H1 (cell line): Measurements from ENCODE around the gene MPRIP. TPM values are rescaled to one million over a fixed set of nuclear protein-coding genes. Genes with fewer than 3 reads are reported as not detected.

Experiments used
- CTCF ChIA-PET: fragments of 300-600 bp; sonication (Branson Sonifier 250); formaldehyde crosslinking; loops from one replicate; lab custom pipeline; 2021; ENCODE audit not compliant: partially characterized antibody; lab: Charles Lee
- POLR2A ChIA-PET: fragments of 300-600 bp; sonication (Branson Sonifier 250); formaldehyde crosslinking; loops from one replicate; lab custom pipeline; 2021; ENCODE audit warnings: inconsistent platforms; ENCODE audit not compliant: partially characterized antibody; lab: Charles Lee
- DNase-seq, 2 experiments: peaks; one replicate each; pipeline versions ENCODE4 v3.0.0 to v3.0.0-alpha.2; 2010 to 2022; ENCODE audit warnings: low spot score in 2 of 2, low read depth in 1 of 2, mixed read lengths in 1 of 2
- FAIRE-seq: peaks from 2 replicates; lab custom pipeline; 2011; peaks lifted over from hg19 to GRCh38; lab: Jason Lieb, UNC
- H2AFZ ChIP-seq: 2 replicates; pipeline ENCODE4 v1.8.1; 2012; ENCODE audit warnings: low read length, inconsistent platforms
- H2AK5ac ChIP-seq: 2 replicates; pipeline ENCODE4 v1.6.1; 2013; ENCODE audit warnings: low read depth, low read length
- H2BK120ac ChIP-seq: replicated peaks from 2 replicates; pipeline ENCODE3; 2013; ENCODE audit warnings: low read depth, low read length, inconsistent platforms
- H2BK12ac ChIP-seq: 2 replicates; pipeline ENCODE4 v1.6.1; 2013; ENCODE audit warnings: low read depth, low read length
- H2BK15ac ChIP-seq: 2 replicates; pipeline ENCODE4 v1.6.1; 2013; ENCODE audit warnings: low read length
- H2BK20ac ChIP-seq: 2 replicates; pipeline ENCODE4 v1.6.1; 2013; ENCODE audit warnings: low read length
- H2BK5ac ChIP-seq: 2 replicates; pipeline ENCODE4 v1.6.1; 2013; ENCODE audit warnings: low read depth, low read length
- H3K14ac ChIP-seq: 2 replicates; pipeline ENCODE4 v1.6.1; 2013; ENCODE audit warnings: inconsistent platforms; ENCODE audit not compliant: insufficient read length
- H3K18ac ChIP-seq: 2 replicates; pipeline ENCODE4 v1.6.1; 2013; ENCODE audit warnings: low read length; ENCODE audit errors: extremely low read depth
- H3K23ac ChIP-seq: 2 replicates; pipeline ENCODE4 v1.6.1; 2013; ENCODE audit warnings: inconsistent platforms; ENCODE audit not compliant: insufficient read length
- H3K23me2 ChIP-seq: 2 replicates; pipeline ENCODE4 v1.6.1; 2013; ENCODE audit warnings: low read depth, low read length
- H3K27ac ChIP-seq: 2 replicates; pipeline ENCODE4 v1.6.1; 2011; ENCODE audit warnings: low read depth, low read length, inconsistent platforms
- H3K27me3 ChIP-seq, 4 experiments: replicated peaks in 1 of 4; 1 replicate in 1 of 4; 2 replicates in 3 of 4; pipeline versions ENCODE4 v1.6.1 to v1.8.1; 2011 to 2013; ENCODE audit warnings: low read length in 3 of 4, mild to moderate bottlenecking in 3 of 4, inconsistent platforms in 2 of 4, mixed read lengths in 2 of 4, moderate library complexity in 1 of 4; ENCODE audit not compliant: control insufficient read depth in 3 of 4, insufficient read depth in 3 of 4; ENCODE audit errors: extremely low read depth in 1 of 4
- H3K36me3 ChIP-seq, 4 experiments: 2 replicates each; pipeline versions ENCODE4 v1.6.1 to v1.8.1; 2011 to 2013; ENCODE audit warnings: mild to moderate bottlenecking in 4 of 4, low read length in 3 of 4, moderate library complexity in 2 of 4, control low read depth in 1 of 4, inconsistent platforms in 1 of 4; ENCODE audit not compliant: insufficient read depth in 4 of 4, control insufficient read depth in 2 of 4
- H3K4ac ChIP-seq: replicated peaks from 2 replicates; pipeline ENCODE3; 2013; ENCODE audit warnings: low read length, low read depth, mixed read lengths, inconsistent platforms; ENCODE audit not compliant: insufficient read length
- H3K4me1 ChIP-seq, 4 experiments: replicated peaks in 1 of 4; 1 replicate in 1 of 4; 2 replicates in 3 of 4; pipeline versions ENCODE4 v1.6.1 to v1.8.1; 2011 to 2013; ENCODE audit warnings: low read length in 3 of 4, inconsistent platforms in 2 of 4, mixed read lengths in 1 of 4; ENCODE audit not compliant: insufficient read depth in 4 of 4, control insufficient read depth in 3 of 4
- H3K4me2 ChIP-seq, 2 experiments: 2 replicates each; pipeline versions ENCODE4 v1.6.1 to v1.8.1; 2011 to 2013; ENCODE audit warnings: low read depth in 2 of 2, low read length in 2 of 2, control low read depth in 1 of 2, inconsistent platforms in 1 of 2, mild to moderate bottlenecking in 1 of 2; ENCODE audit not compliant: insufficient read depth in 1 of 2
- H3K4me3 ChIP-seq, 4 experiments: fragments of 200-600, 300-600 bp in 1 of 4; sonication (generic), shearing (Covaris generic), sonication (Bioruptor Twin) in 1 of 4; 2 replicates each; pipeline versions ENCODE4 v1.5.1 to v1.8.1; 2011 to 2016; ENCODE audit warnings: low read length in 4 of 4, low read depth in 3 of 4, control low read depth in 2 of 4, inconsistent platforms in 2 of 4, mild to moderate bottlenecking in 2 of 4, mixed read lengths in 1 of 4, moderate library complexity in 1 of 4; ENCODE audit not compliant: insufficient read depth in 2 of 4; ENCODE audit errors: extremely low read depth in 1 of 4
- H3K56ac ChIP-seq: replicated peaks from 2 replicates; pipeline ENCODE3; 2013; ENCODE audit warnings: low read depth, mild to moderate bottlenecking, mixed read lengths, low read length, inconsistent platforms; ENCODE audit not compliant: insufficient read length
- H3K79me1 ChIP-seq: 2 replicates; pipeline ENCODE4 v1.6.1; 2013; ENCODE audit warnings: low read depth, low read length, control low read depth
- H3K79me2 ChIP-seq, 2 experiments: 2 replicates each; pipeline versions ENCODE4 v1.6.1 to v1.8.1; 2012 to 2013; ENCODE audit warnings: low read length in 2 of 2, mild to moderate bottlenecking in 2 of 2, inconsistent platforms in 1 of 2; ENCODE audit not compliant: insufficient read depth in 2 of 2, control insufficient read depth in 1 of 2
- H3K9ac ChIP-seq, 4 experiments: replicated peaks in 1 of 4; 1 replicate in 1 of 4; 2 replicates in 3 of 4; pipeline versions ENCODE4 v1.6.1 to v1.8.1; 2011 to 2013; ENCODE audit warnings: low read depth in 3 of 4, low read length in 3 of 4, control low read depth in 2 of 4, mild to moderate bottlenecking in 2 of 4, moderate library complexity in 2 of 4, inconsistent platforms in 1 of 4; ENCODE audit errors: extremely low read depth in 1 of 4
- H3K9me3 ChIP-seq, 2 experiments: 2 replicates each; pipeline versions ENCODE4 v1.6.1 to v1.8.1; 2012 to 2013; ENCODE audit warnings: mild to moderate bottlenecking in 2 of 2, moderate library complexity in 2 of 2, control low read depth in 1 of 2, inconsistent platforms in 1 of 2, low read depth in 1 of 2, low read length in 1 of 2, mixed read lengths in 1 of 2; ENCODE audit not compliant: insufficient read depth in 2 of 2
- H4K20me1 ChIP-seq, 2 experiments: replicated peaks in 1 of 2; 2 replicates each; pipeline versions ENCODE3 to v1.8.1; 2011 to 2013; ENCODE audit warnings: inconsistent platforms in 2 of 2, low read length in 2 of 2, mild to moderate bottlenecking in 1 of 2; ENCODE audit not compliant: insufficient read depth in 2 of 2, control insufficient read depth in 1 of 2
- H4K5ac ChIP-seq: 2 replicates; pipeline ENCODE4 v1.6.1; 2013; ENCODE audit warnings: low read length, low read depth, mixed read lengths, inconsistent platforms; ENCODE audit not compliant: insufficient read length
- H4K8ac ChIP-seq: 2 replicates; pipeline ENCODE4 v1.8.0; 2013; ENCODE audit warnings: mild to moderate bottlenecking, moderate library complexity, low read length, inconsistent platforms; ENCODE audit not compliant: insufficient read depth; ENCODE audit errors: extremely low read depth
- H4K91ac ChIP-seq: replicated peaks from 2 replicates; pipeline ENCODE3; 2013; ENCODE audit warnings: low read length, mixed read lengths, inconsistent platforms; ENCODE audit not compliant: insufficient read length
- CTBP2 ChIP-seq: IDR thresholded peaks from 2 replicates; pipeline ENCODE4 v1.7.0; 2011; ENCODE audit warnings: borderline replicate concordance, mild to moderate bottlenecking, moderate library complexity, mixed read lengths, low read length; ENCODE audit not compliant: insufficient read depth, insufficient read length
- NRF1 ChIP-seq: IDR thresholded peaks from 2 replicates; pipeline ENCODE4 v1.6.1; 2011; ENCODE audit warnings: mild to moderate bottlenecking, low read depth, low read length, improper control_type of control experiment
- SP1 ChIP-seq: IDR thresholded peaks from 2 replicates; pipeline ENCODE4 v1.6.1; 2011; ENCODE audit warnings: low read depth, low read length
- WGBS, 2 experiments: shearing (Covaris generic) in 1 of 2; methylation state at CpG; one replicate each; pipeline versions ENCODE4 v1.1.6 to v1.1.7; 2013 to 2015; ENCODE audit warnings: low lambda C conversion rate in 2 of 2, mixed read lengths in 2 of 2, inconsistent platforms in 1 of 2, low coverage in 1 of 2, missing lambda C conversion rate in 1 of 2; ENCODE audit not compliant: insufficient replicate concordance in 2 of 2, insufficient coverage in 1 of 2, insufficient read length in 1 of 2; ENCODE audit errors: extremely low coverage in 1 of 2, missing lambda C conversion rate in 1 of 2; 5-methylcytosine and 5-hydroxymethylcytosine counted together
- polyA plus RNA-seq, 7 experiments: library from polyadenylated mRNA; depleted of rRNA in 3 of 7; stranded (reverse) in 5 of 7; unstranded in 2 of 7; fragments of >200 nt in 5 of 7; fragments of 200-250 nt in 2 of 7; gene quantifications; 1 replicate in 5 of 7; 2 replicates in 1 of 7; 4 replicates in 1 of 7; pipeline versions ENCODE4 v1.2.1 to v1.2.3, GENCODE V29; 2011 to 2013; ENCODE audit warnings: missing spikeins in 2 of 7, mixed read lengths in 2 of 7
- total RNA-seq: library from RNA; stranded (reverse); fragmentation: NEBNext Ultra II Directional; extraction: Animal tissue kit (Norgen Biotek cat#: 25700); gene quantifications from 2 replicates; pipeline ENCODE4 v1.2.1, GENCODE V29; 2021

The MPRIP gene
- total and polyA plus RNA-seq, 2 of the 8 experiments (the other 6 are each of a cell fraction or from before 2014, with no cell fraction given) = 48.6 to 146 TPM

GRCh38 chr17:17035490-17035889 is 6.8 kb upstream of the MPRIP start:
- 71% methylated on average over 6 of the region's 6 CpGs; no CpG with 5 or more reads in 1 of the 2 experiments for WGBS, 2 experiments
- Histone ChIP-seq H4K5ac (no peak overlapping the region), H3K79me2 (no peaks in the 10 kb centered on the region), H4K8ac (no peak overlapping the region), H3K27me3 (no peaks in the 10 kb centered on the region; a peak in 1 of 7 replicates), H2BK15ac (no peak overlapping the region), H3K18ac (no peak overlapping the region), H3K4me1 (0 out of 7 replicates have a peak, but pooled peaks cover 0 to 3% (median 0%) of the 10 kb centered on the region in 4 experiments), H3K79me1 (no peaks in the 10 kb centered on the region), H3K56ac (no peak overlapping the region), H4K20me1 (no peaks in the 10 kb centered on the region), H4K91ac (no peak overlapping the region), H2BK20ac (no peak overlapping the region), H2BK5ac (no peak overlapping the region), H2AFZ (no peak overlapping the region), H3K14ac (no peak overlapping the region), H3K9ac (no peak overlapping the region), H3K4me3 (no peak overlapping the region), H3K23me2 (no peaks in the 10 kb centered on the region), H2BK12ac (no peak overlapping the region), H3K9me3 (no peaks in the 10 kb centered on the region), H3K4me2 (no peak overlapping the region), H3K27ac (no peak overlapping the region), H3K36me3 (no peaks in the 10 kb centered on the region), H3K23ac (no peak overlapping the region), H2BK120ac (no peak overlapping the region), H2AK5ac (no peak overlapping the region), H3K4ac (no peak overlapping the region)
- POLR2A ChIA-PET = no interaction called here
- CTCF ChIA-PET = interaction anchor here (1.2 to 2.2 kb wide), 3 partner anchors 10 to 106 kb away, joined by 3 to 8 read pairs (median 4); no protein-coding TSS in a partner anchor
- DNase-seq = no peak
- no peak for FAIRE-seq
- TF ChIP-seq SP1 (no peak), NRF1 (no peak), CTBP2 (no peak)
